HCT116 (cell line): ENCODE results near the gene TRPM5.

Source experiments
- POLR2AphosphoS5 ChIP-seq: IDR thresholded peaks from 2 replicates; pipeline ENCODE4 v1.6.1; 2011; ENCODE audit warnings: mild to moderate bottlenecking, low read depth, low read length, moderate library complexity
- TF ChIP-seq, protein P1 (sequence below): IDR thresholded peaks from 2 replicates; pipeline ENCODE4 v1.6.1; 2012; ENCODE audit warnings: low read depth
- TF ChIP-seq, protein P2 (sequence below), 3 experiments: fragments of 200-600 bp in 1 of 3; sonication (generic) in 1 of 3; IDR thresholded peaks in 2 of 3; conservative IDR thresholded peaks in 1 of 3; 2 replicates each; pipeline ENCODE4 v1.5.1; 2012 to 2017; ENCODE audit warnings: low read depth in 2 of 3, low read length in 2 of 3, antibody characterized with exemption in 1 of 3, borderline replicate concordance in 1 of 3, control low read depth in 1 of 3, mild to moderate bottlenecking in 1 of 3, mixed read lengths in 1 of 3, mixed run types in 1 of 3, moderate library complexity in 1 of 3; ENCODE audit not compliant: insufficient read depth in 1 of 3

DNA sequence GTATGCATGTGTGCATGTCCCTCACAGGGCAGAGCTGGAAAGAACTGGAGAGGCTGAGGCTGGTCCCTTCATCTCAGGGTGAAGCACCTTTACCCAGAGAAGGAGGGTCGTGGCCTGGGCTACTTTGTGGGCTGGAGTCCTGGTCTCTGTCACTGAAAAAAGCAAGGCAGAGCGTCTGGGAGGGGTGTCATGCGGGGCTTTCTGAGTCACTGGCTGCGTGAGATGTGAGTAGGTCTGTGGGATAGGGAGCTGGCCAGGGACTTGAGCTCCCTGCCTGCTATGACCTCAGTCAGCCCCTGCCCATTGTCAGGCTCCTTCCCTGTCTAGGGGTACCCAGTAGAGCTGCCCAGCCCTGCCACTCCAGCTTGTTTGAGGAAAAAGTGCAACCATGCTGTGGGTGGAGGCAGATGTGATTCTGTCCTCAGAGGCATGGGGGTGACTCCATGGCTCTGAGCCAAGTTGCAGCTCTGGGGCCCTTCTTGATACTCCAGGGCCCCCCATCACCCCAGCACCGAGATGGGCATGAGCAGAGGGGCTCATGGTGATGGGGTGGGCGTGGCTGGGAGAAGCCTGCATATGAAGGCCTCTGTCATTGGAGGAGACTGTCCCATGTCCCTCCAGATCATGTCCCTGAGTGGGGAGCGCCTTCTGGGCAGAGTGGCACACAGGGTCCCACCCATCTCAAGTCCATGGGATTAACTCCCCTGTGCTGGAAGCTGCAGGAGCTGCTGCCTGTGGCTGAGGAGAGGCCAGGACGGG lies 28.3 kb upstream of the TRPM5 start:
- TF ChIP-seq, protein P1, sequence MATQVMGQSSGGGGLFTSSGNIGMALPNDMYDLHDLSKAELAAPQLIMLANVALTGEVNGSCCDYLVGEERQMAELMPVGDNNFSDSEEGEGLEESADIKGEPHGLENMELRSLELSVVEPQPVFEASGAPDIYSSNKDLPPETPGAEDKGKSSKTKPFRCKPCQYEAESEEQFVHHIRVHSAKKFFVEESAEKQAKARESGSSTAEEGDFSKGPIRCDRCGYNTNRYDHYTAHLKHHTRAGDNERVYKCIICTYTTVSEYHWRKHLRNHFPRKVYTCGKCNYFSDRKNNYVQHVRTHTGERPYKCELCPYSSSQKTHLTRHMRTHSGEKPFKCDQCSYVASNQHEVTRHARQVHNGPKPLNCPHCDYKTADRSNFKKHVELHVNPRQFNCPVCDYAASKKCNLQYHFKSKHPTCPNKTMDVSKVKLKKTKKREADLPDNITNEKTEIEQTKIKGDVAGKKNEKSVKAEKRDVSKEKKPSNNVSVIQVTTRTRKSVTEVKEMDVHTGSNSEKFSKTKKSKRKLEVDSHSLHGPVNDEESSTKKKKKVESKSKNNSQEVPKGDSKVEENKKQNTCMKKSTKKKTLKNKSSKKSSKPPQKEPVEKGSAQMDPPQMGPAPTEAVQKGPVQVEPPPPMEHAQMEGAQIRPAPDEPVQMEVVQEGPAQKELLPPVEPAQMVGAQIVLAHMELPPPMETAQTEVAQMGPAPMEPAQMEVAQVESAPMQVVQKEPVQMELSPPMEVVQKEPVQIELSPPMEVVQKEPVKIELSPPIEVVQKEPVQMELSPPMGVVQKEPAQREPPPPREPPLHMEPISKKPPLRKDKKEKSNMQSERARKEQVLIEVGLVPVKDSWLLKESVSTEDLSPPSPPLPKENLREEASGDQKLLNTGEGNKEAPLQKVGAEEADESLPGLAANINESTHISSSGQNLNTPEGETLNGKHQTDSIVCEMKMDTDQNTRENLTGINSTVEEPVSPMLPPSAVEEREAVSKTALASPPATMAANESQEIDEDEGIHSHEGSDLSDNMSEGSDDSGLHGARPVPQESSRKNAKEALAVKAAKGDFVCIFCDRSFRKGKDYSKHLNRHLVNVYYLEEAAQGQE = no peak
- no peak for TF ChIP-seq POLR2AphosphoS5
- TF ChIP-seq, protein P2, sequence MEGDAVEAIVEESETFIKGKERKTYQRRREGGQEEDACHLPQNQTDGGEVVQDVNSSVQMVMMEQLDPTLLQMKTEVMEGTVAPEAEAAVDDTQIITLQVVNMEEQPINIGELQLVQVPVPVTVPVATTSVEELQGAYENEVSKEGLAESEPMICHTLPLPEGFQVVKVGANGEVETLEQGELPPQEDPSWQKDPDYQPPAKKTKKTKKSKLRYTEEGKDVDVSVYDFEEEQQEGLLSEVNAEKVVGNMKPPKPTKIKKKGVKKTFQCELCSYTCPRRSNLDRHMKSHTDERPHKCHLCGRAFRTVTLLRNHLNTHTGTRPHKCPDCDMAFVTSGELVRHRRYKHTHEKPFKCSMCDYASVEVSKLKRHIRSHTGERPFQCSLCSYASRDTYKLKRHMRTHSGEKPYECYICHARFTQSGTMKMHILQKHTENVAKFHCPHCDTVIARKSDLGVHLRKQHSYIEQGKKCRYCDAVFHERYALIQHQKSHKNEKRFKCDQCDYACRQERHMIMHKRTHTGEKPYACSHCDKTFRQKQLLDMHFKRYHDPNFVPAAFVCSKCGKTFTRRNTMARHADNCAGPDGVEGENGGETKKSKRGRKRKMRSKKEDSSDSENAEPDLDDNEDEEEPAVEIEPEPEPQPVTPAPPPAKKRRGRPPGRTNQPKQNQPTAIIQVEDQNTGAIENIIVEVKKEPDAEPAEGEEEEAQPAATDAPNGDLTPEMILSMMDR (IDR thresholded peaks at IDR 0.05 in 2 of 3, conservative IDR thresholded peaks at IDR 0.05 in 1 of 3; ENCODE audit: borderline replicate concordance in 1 of 3, insufficient read depth in 1 of 3, low read depth in 2 of 3, low read length in 2 of 3) = no peak
